Measurements from ENCODE around the gene FRMD1. TPM values are rescaled to one million over a fixed set of nuclear protein-coding genes. Genes with fewer than 3 reads are reported as not detected.

Gene FRMD1
- total and polyA plus RNA-seq, 7 donors: 0.01 to 2.9 (median 0.25) TPM

DNA sequence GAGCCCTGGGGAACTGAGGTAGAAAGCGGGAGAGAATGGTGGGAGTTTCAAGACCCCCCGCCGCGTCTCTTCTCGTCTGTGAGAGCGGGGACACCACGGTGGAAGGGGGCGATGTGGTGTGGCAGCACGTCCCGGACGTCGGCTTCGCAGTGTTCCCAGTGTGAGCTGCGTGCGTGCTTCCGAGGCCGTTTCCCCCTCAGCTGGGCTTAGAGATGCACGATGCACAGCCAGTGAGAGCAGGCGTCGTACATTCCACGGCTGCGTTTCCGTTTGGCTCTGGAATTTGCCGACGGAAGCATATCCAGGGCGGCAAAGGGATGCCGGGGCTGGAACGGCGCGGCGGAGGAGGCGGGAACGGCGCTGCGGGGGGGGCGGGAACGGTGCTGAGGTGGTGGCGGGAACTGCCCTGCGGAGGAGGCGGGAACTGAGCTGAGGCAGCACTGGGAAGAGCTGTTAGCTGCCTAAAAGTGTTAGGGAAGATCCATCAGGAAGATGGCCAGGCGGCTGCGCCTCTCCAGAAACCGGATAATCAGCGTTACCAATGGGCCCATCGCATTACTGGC, 43.8 kb downstream of the FRMD1 start:
- intact Hi-C loops (cut with DNase I): no loop called here
- 5 to 23% (median 11%) methylated on average over 34 to 45 of the region's 45 CpGs for WGBS, 3 donors
- TF ChIP-seq CTCF (IDR thresholded peaks at IDR 0.05): no peak
- Histone ChIP-seq H3K27ac (peak overlapping the region; percentile 69), H3K4me1 (peaks cover 11% of the 10 kb centered on the region), H3K27me3 (ENCODE audit: insufficient read depth in 3 of 3, low read length in 2 of 3) (peaks cover 0 to 37% (median 4%) of the 10 kb centered on the region in 3 donors), H3K36me3 (ENCODE audit: insufficient read depth in 1 of 2, low read depth in 1 of 2) (no peaks in the 10 kb centered on the region), H3K9me3 (peaks cover 11% of the 10 kb centered on the region), H3K4me3 (peak overlapping the region; percentile 56)
- ATAC-seq: peak; percentile 48 to 71 (median 56)
- peak; percentile 69 to 83 for DNase-seq

- Histone ChIP-seq H3K9me3 (peaks cover 5% of the 10 kb centered on the region), H3K4me3 (no peak overlapping the region), H3K4me1 (peaks cover 11% of the 10 kb centered on the region), H3K27ac (peak overlapping the region; percentile 58), H3K27me3 (ENCODE audit: insufficient read depth in 3 of 3, low read length in 2 of 3) (peaks cover 0 to 37% (median 0%) of the 10 kb centered on the region in 3 donors), H3K36me3 (ENCODE audit: insufficient read depth in 1 of 2, low read depth in 1 of 2) (no peaks in the 10 kb centered on the region)
- 85 to 91% (median 89%) methylated on average over 18 of the region's 18 CpGs for WGBS, 3 donors
- no peak for TF ChIP-seq CTCF (IDR thresholded peaks at IDR 0.05)
- no peak for DNase-seq
- intact Hi-C loops (cut with DNase I): no loop called here
- no peak for ATAC-seq
Measured at GRCh38 chr6:168034537-168034936, 44.5 kb downstream of the FRMD1 start.

GRCh38 chr6:168033791-168034190, 45.2 kb downstream of the FRMD1 start:
- no peaks in the 10 kb centered on the region for H3K36me3 ChIP-seq (ENCODE audit: insufficient read depth in 1 of 2, low read depth in 1 of 2)
- H3K9me3 ChIP-seq: no peaks in the 10 kb centered on the region
- no peak for TF ChIP-seq CTCF (IDR thresholded peaks at IDR 0.05)
- intact Hi-C loops (cut with DNase I): no loop called here
- peak overlapping the region; percentile 58 for H3K27ac ChIP-seq
- H3K4me3 ChIP-seq: no peak overlapping the region
- no peak for DNase-seq
- 95 to 97% (median 96%) methylated on average over 12 of the region's 12 CpGs for WGBS, 3 donors
- peaks cover 11% of the 10 kb centered on the region for H3K4me1 ChIP-seq
- ATAC-seq: no peak
- peaks cover 0 to 31% (median 0%) of the 10 kb centered on the region in 3 donors for H3K27me3 ChIP-seq (ENCODE audit: insufficient read depth in 3 of 3, low read length in 2 of 3)

DNA sequence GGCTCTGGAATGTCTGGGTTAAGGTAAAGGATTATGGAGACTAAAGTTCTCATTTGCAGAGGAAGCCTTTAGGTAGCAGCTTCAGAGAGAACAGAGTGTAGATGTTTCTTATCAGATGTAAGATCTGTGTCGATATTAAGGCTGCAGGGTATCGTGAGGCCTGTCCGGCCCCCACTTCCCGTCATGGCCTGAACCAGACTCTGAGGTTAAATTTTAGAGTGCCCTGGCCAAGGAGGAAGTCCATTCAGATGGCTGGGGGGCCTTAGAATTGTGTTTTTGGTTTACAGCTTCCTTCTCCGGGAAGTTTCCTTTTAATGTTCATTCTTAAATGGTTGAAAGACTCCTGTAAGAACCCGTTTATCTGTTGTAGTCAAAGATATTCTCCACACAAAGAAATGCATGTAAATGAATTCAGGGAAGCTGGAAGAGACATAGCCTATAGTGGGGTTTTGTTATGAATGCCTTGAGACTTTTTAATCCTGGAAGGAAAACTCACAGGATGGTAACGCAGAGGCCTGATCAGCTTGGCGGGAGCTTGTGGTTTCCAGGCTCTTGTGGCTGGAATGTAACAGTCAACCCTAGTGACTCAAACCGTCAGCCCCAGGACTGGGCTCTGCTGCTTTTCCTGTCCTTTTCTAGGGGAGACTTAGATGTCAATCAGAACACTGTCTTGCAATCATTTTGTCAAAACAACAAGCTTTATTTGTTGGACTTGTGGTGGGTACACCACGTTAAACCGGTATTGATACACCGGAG, 46.8 kb downstream of the FRMD1 start:
- peak; percentile 12 for TF ChIP-seq CTCF (IDR thresholded peaks at IDR 0.05)
- H3K27ac ChIP-seq: peak overlapping the region; percentile 67
- no peaks in the 10 kb centered on the region for H3K36me3 ChIP-seq (ENCODE audit: insufficient read depth in 1 of 2, low read depth in 1 of 2)
- intact Hi-C loops (cut with DNase I): no loop called here
- peaks cover 11% of the 10 kb centered on the region for H3K4me1 ChIP-seq
- WGBS, 3 donors: 59 to 62% (median 61%) methylated on average over 12 of the region's 12 CpGs
- DNase-seq (no peak), ATAC-seq (peak in 1 of 4 donors; percentile 28)
- no peak overlapping the region for H3K4me3 ChIP-seq
- no peaks in the 10 kb centered on the region for H3K9me3 ChIP-seq
- H3K27me3 ChIP-seq (ENCODE audit: insufficient read depth in 3 of 3, low read length in 2 of 3): peaks cover 0 to 17% (median 0%) of the 10 kb centered on the region in 3 donors

All from psoas muscle (tissue), 8 donors.